ENCODE measurements around the gene LGALS7.

DNA sequence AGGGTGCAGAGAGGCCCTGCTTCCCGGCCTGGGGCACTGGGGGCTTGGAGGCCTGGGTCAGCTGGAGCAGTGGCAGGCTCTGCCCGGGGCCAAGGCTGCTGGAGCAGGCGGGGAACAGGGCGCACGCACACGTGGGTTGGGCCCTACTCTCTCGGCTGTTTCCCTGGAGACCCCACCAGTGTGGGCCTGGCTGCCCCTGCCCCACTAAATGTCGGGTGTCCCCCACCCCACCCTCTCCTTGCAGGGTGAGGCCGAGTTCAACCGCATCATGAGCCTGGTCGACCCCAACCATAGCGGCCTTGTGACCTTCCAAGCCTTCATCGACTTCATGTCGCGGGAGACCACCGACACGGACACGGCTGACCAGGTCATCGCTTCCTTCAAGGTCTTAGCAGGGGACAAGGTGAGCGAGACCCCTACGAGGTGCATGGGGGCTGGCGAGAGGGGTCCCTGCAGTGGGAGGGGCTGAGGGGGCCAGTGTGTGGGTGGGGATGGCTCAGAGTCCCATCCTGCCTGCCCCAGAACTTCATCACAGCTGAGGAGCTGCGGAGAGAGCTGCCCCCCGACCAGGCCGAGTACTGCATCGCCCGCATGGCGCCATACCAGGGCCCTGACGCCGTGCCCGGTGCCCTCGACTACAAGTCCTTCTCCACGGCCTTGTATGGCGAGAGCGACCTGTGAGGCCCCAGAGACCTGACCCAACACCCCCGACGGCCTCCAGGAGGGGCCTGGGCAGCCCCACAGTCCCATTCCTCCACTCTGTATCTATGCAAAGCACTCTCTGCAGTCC lies 44.4 kb downstream of the LGALS7 start:
- TF ChIP-seq POLR2A (IDR thresholded peaks at IDR 0.05; ENCODE audit: low read depth, low read length) (0 out of 2 replicates have a peak, but pooled peaks have one; percentile 28), TCF3 (IDR thresholded peaks at IDR 0.05; ENCODE audit: borderline replicate concordance, insufficient read depth, low read depth, low read length) (no peak), NKRF (conservative IDR thresholded peaks at IDR 0.05) (no peak), EZH2 (IDR thresholded peaks at IDR 0.05; ENCODE audit: borderline replicate concordance, control insufficient read depth, low read depth, low read length) (no peak), EGR1 (IDR thresholded peaks at IDR 0.05; ENCODE audit: borderline replicate concordance in 1 of 2, low read depth in 2 of 2, low read length in 2 of 2) (no peak), ELK1 (IDR thresholded peaks at IDR 0.05; ENCODE audit: low read depth, low read length) (no peak), POLR2AphosphoS5 (IDR thresholded peaks at IDR 0.05; ENCODE audit: low read length) (no peak), ETV6 (conservative IDR thresholded peaks at IDR 0.05 in 1 of 2, IDR thresholded peaks at IDR 0.05 in 1 of 2; ENCODE audit: borderline replicate concordance in 1 of 2, low read depth in 1 of 2) (no peak)
- TF ChIP-seq, protein P1, sequence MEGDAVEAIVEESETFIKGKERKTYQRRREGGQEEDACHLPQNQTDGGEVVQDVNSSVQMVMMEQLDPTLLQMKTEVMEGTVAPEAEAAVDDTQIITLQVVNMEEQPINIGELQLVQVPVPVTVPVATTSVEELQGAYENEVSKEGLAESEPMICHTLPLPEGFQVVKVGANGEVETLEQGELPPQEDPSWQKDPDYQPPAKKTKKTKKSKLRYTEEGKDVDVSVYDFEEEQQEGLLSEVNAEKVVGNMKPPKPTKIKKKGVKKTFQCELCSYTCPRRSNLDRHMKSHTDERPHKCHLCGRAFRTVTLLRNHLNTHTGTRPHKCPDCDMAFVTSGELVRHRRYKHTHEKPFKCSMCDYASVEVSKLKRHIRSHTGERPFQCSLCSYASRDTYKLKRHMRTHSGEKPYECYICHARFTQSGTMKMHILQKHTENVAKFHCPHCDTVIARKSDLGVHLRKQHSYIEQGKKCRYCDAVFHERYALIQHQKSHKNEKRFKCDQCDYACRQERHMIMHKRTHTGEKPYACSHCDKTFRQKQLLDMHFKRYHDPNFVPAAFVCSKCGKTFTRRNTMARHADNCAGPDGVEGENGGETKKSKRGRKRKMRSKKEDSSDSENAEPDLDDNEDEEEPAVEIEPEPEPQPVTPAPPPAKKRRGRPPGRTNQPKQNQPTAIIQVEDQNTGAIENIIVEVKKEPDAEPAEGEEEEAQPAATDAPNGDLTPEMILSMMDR (IDR thresholded peaks at IDR 0.05 in 2 of 3, conservative IDR thresholded peaks at IDR 0.05 in 1 of 3; ENCODE audit: control insufficient read depth in 2 of 3, extremely low read depth in 1 of 3, insufficient read depth in 1 of 3, low read depth in 3 of 3, low read length in 3 of 3) = no peak
